Endothelial cell of umbilical vein (primary cell): ENCODE results near the gene SLC9A1. TPM values are rescaled to one million over a fixed set of nuclear protein-coding genes. Genes with fewer than 3 reads are reported as not detected.

ENCODE experiments used
- BruUV-seq: library from RNA; stranded (reverse); fragments of 400-500 nt; replicated peaks from 2 replicates; lab custom pipeline; 2021; lab: Mats Ljungman, UMichigan
- CTCF ChIA-PET: fragments of 300-600, 350-600 bp; sonication (Branson Sonifier 250); formaldehyde crosslinking; loops from one replicate; lab custom pipeline; 2021; ENCODE audit warnings: antibody characterized with exemption, inconsistent platforms; lab: Charles Lee
- POLR2A ChIA-PET: fragments of 300-600, 350-600 bp; sonication (Branson Sonifier 250); formaldehyde crosslinking; loops from one replicate; lab custom pipeline; 2021; ENCODE audit warnings: antibody characterized with exemption, inconsistent platforms; lab: Charles Lee
- DNase-seq: peaks from one replicate; pipeline ENCODE4 v3.0.0-alpha.2; 2011; ENCODE audit warnings: low read depth, low spot score
- FAIRE-seq: peaks from 2 replicates; lab custom pipeline; 2011; peaks lifted over from hg19 to GRCh38; lab: Jason Lieb, UNC
- H2AFZ ChIP-seq: 2 replicates; pipeline ENCODE4 v1.6.0; 2012; ENCODE audit warnings: low read depth, low read length, control low read depth, inconsistent platforms
- H3K27ac ChIP-seq: 2 replicates; pipeline ENCODE4 v1.5.1; 2011; ENCODE audit warnings: low read depth, mild to moderate bottlenecking, control low read depth, low read length, moderate library complexity; ENCODE audit not compliant: insufficient read depth
- H3K27me3 ChIP-seq, 2 experiments: 2 replicates each; pipeline versions ENCODE4 v1.6.0 to v1.6.1; 2011; ENCODE audit warnings: low read length in 2 of 2, mixed read lengths in 1 of 2; ENCODE audit not compliant: control insufficient read depth in 2 of 2, insufficient read depth in 2 of 2
- H3K36me3 ChIP-seq, 2 experiments: 2 replicates in 1 of 2; 3 replicates in 1 of 2; pipeline ENCODE4 v1.5.1; 2011; ENCODE audit warnings: low read length in 2 of 2, mild to moderate bottlenecking in 1 of 2, moderate library complexity in 1 of 2; ENCODE audit not compliant: control insufficient read depth in 2 of 2, insufficient read depth in 2 of 2; ENCODE audit errors: extremely low read depth in 1 of 2
- H3K4me1 ChIP-seq: 3 replicates; pipeline ENCODE4 v1.5.1; 2011; ENCODE audit warnings: mild to moderate bottlenecking, low read length; ENCODE audit not compliant: control insufficient read depth, insufficient read depth; ENCODE audit errors: extremely low read depth
- H3K4me2 ChIP-seq: 2 replicates; pipeline ENCODE4 v1.6.1; 2011; ENCODE audit warnings: low read length, control low read depth, mixed read lengths; ENCODE audit not compliant: insufficient read depth
- H3K4me3 ChIP-seq, 3 experiments: fragments of 200-600 bp in 1 of 3; sonication (generic), shearing (Covaris generic) in 1 of 3; replicated peaks in 1 of 3; 2 replicates each; pipeline ENCODE4 v1.5.1; 2011 to 2016; ENCODE audit warnings: control low read depth in 3 of 3, low read length in 3 of 3, mild to moderate bottlenecking in 2 of 3, inconsistent platforms in 1 of 3, low read depth in 1 of 3, moderate library complexity in 1 of 3; ENCODE audit not compliant: insufficient read depth in 1 of 3
- H3K79me2 ChIP-seq: 2 replicates; pipeline ENCODE4 v1.6.0; 2012; ENCODE audit warnings: low read length, inconsistent platforms; ENCODE audit not compliant: control insufficient read depth, insufficient read depth
- H3K9ac ChIP-seq: replicated peaks from 2 replicates; pipeline ENCODE3; 2011; ENCODE audit warnings: low read length, control low read depth; ENCODE audit not compliant: insufficient read depth; ENCODE audit errors: extremely low read depth
- H3K9me1 ChIP-seq: replicated peaks from 3 replicates; pipeline ENCODE4 v1.6.0; 2011; ENCODE audit warnings: mild to moderate bottlenecking, low read length; ENCODE audit not compliant: control insufficient read depth, insufficient read depth; ENCODE audit errors: extremely low read depth
- H3K9me3 ChIP-seq: replicated peaks from 2 replicates; pipeline ENCODE4 v1.5.1; 2012; ENCODE audit warnings: low read length, inconsistent platforms; ENCODE audit not compliant: control insufficient read depth, insufficient read depth
- H4K20me1 ChIP-seq: replicated peaks from 2 replicates; pipeline ENCODE3; 2011; ENCODE audit warnings: mild to moderate bottlenecking, low read length; ENCODE audit not compliant: control insufficient read depth, insufficient read depth; ENCODE audit errors: extremely low read depth
- GATA2 ChIP-seq: IDR thresholded peaks from 2 replicates; pipeline ENCODE4 v1.7.0; 2011; ENCODE audit warnings: low read depth, mild to moderate bottlenecking, moderate library complexity, mixed read lengths, low read length; ENCODE audit not compliant: insufficient read length, insufficient read depth
- MYC ChIP-seq: IDR thresholded peaks from one replicate; pipeline ENCODE4 v1.6.1; 2011; ENCODE audit warnings: mild to moderate bottlenecking, low read depth, low read length
- dilution Hi-C: fragments of 300-500 bp; cut with MboI; formaldehyde crosslinking; loops from one replicate; pipeline ENCODE4 v1.15.0; 2019; ENCODE audit warnings: low sequenced_read_pairs; ENCODE audit not compliant: extremely low pct_ligation_motif_present
- intact Hi-C: fragments of 100-400 bp; cut with micrococcal nuclease; formaldehyde crosslinking; loops from one replicate; pipeline ENCODE4 v1.10.0; 2022
- polyA plus RNA-seq, 4 experiments: library from polyadenylated mRNA; depleted of rRNA in 3 of 4; stranded (reverse) in 3 of 4; unstranded in 1 of 4; fragments of >200 nt; gene quantifications; 2 replicates each; pipeline versions ENCODE4 v1.2.1 to v1.2.3, GENCODE V29; 2011 to 2012; ENCODE audit warnings: missing spikeins in 1 of 4
- total RNA-seq: library from RNA; stranded (reverse); gene quantifications from 2 replicates; pipeline ENCODE4 v1.2.3, GENCODE V29; 2021
- TF ChIP-seq, protein P1 (sequence below), 2 donors: IDR thresholded peaks; 1 replicate in 1 of 2; 2 replicates in 1 of 2; pipeline ENCODE4 v1.5.1; 2011; ENCODE audit warnings: low read length in 2 of 2, mild to moderate bottlenecking in 2 of 2, moderate library complexity in 2 of 2, control low read depth in 1 of 2, inconsistent platforms in 1 of 2, low read depth in 1 of 2; ENCODE audit not compliant: insufficient read depth in 1 of 2; ENCODE audit errors: extremely low read depth in 1 of 2

The SLC9A1 gene
- total and polyA plus RNA-seq, 2 donors (not counting 3 experiments of a cell fraction or from before 2014, with no cell fraction given), result 22.8 to 59.2 TPM

DNA sequence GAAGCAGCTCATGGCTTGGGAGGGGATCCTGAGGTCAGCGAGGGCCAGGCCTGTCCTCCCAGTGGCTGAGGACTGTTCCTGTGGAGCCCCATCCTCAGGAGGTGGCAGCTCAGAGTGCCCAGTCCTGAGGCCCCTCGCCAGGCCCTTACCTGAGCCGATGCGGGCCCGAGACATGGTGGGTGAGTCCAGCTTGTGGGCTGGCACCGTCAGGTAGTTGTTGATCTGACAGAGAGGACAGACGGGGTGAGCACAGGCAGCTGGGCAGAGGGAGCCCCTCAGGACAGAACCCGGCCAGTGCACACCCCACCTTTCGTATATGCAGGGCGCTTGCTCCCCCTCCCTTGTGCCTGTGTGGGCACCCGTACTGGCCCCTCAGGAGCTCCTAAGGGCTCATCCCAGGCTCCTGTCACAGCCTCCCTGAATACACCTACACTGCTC is 53.9 kb downstream of the SLC9A1 start:
- BruUV-seq, result no TSS peak
- POLR2A ChIA-PET, result interaction anchor here (0.9 kb wide), 1 partner anchor 54 kb away, joined by 3 read pairs; the partner anchor contains the start of gene SLC9A1

More for the DNA sequence above, 53.9 kb downstream of the SLC9A1 start:
- no peak overlapping the region for H3K9ac ChIP-seq
- H3K4me3 ChIP-seq, result no peak overlapping the region
- TF ChIP-seq, protein P1, sequence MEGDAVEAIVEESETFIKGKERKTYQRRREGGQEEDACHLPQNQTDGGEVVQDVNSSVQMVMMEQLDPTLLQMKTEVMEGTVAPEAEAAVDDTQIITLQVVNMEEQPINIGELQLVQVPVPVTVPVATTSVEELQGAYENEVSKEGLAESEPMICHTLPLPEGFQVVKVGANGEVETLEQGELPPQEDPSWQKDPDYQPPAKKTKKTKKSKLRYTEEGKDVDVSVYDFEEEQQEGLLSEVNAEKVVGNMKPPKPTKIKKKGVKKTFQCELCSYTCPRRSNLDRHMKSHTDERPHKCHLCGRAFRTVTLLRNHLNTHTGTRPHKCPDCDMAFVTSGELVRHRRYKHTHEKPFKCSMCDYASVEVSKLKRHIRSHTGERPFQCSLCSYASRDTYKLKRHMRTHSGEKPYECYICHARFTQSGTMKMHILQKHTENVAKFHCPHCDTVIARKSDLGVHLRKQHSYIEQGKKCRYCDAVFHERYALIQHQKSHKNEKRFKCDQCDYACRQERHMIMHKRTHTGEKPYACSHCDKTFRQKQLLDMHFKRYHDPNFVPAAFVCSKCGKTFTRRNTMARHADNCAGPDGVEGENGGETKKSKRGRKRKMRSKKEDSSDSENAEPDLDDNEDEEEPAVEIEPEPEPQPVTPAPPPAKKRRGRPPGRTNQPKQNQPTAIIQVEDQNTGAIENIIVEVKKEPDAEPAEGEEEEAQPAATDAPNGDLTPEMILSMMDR (IDR thresholded peaks at IDR 0.05; ENCODE audit: extremely low read depth in 1 of 2, insufficient read depth in 1 of 2, low read depth in 1 of 2, low read length in 2 of 2), result no peak
- no peak for TF ChIP-seq MYC
- TF ChIP-seq GATA2, result no peak
- intact Hi-C loops, result no loop called here
- no peaks in the 10 kb centered on the region for H3K79me2 ChIP-seq
- no peaks in the 10 kb centered on the region for H3K27me3 ChIP-seq
- no peaks in the 10 kb centered on the region for H3K4me1 ChIP-seq
- dilution Hi-C loops, result no loop called here
- no peak overlapping the region for H3K27ac ChIP-seq
- CTCF ChIA-PET, result interaction anchor here (1.2 to 13.7 kb wide), 5 partner anchors 54 to 196 kb away, joined by 4 to 582 read pairs (median 121); partner anchors contain the start of genes SLC9A1 and TRNP1
- no peak overlapping the region for H3K4me2 ChIP-seq
- H2AFZ ChIP-seq, result no peak overlapping the region
- no peaks in the 10 kb centered on the region for H3K9me1 ChIP-seq
- H3K9me3 ChIP-seq, result no peaks in the 10 kb centered on the region
- DNase-seq (no peak), FAIRE-seq (no peak)
- H4K20me1 ChIP-seq, result no peaks in the 10 kb centered on the region
- H3K36me3 ChIP-seq, result peaks cover 0 to 12% of the 10 kb centered on the region in 2 experiments
